ENCODE results near the gene C9orf50.
A peak's percentile ranks its signal among the peaks of the same experiment; 100 is the strongest.
"Not testable (repeated sequence)": the region's sequence is repeated elsewhere in the genome, so short reads cannot be mapped to it uniquely, and the experiment has no call there.

The C9orf50 gene

GRCh38 chr9:129620669-129621295, at the start of gene C9orf50:
Gene C9orf50 (minus strand): TSS chr9:129621101. CDS start chr9:129620574, 527 bp downstream.
- DNase-seq: no peak

- DNase-seq: no peak
These were observed 49.0 kb upstream of the C9orf50 start for GRCh38 chr9:129669946-129670345.

GRCh38 chr9:129669141-129669718, 48.3 kb upstream of the C9orf50 start:
- no peak for DNase-seq

- no peak for DNase-seq
These were observed 46.9 kb upstream of the C9orf50 start for GRCh38 chr9:129667850-129668249.

- DNase-seq: no peak
These were observed 46.5 kb upstream of the C9orf50 start for GRCh38 chr9:129667378-129667777.

GRCh38 chr9:129666575-129666974, 45.7 kb upstream of the C9orf50 start:
- no peak for DNase-seq

- no peak for DNase-seq
These were observed 45.1 kb upstream of the C9orf50 start for GRCh38 chr9:129665814-129666520.

GRCh38 chr9:129665389-129665775, 44.5 kb upstream of the C9orf50 start, which contains the start of gene PRRX2:
Gene PRRX2 (plus strand): TSS chr9:129665647. CDS start chr9:129665868, 221 bp downstream.
- peak; percentile 8 for DNase-seq

- DNase-seq: no peak
These were observed 44.0 kb upstream of the C9orf50 start for GRCh38 chr9:129664746-129665388.

- not testable (repeated sequence) for DNase-seq
These were observed 41.3 kb upstream of the C9orf50 start for GRCh38 chr9:129662239-129662638.

GRCh38 chr9:129661029-129661428, 40.1 kb upstream of the C9orf50 start:
- no peak for DNase-seq

GRCh38 chr9:129656795-129657390, 36.0 kb upstream of the C9orf50 start:
- no peak for DNase-seq

- no peak for DNase-seq
These were observed 34.8 kb upstream of the C9orf50 start for GRCh38 chr9:129655696-129656095.

GRCh38 chr9:129655154-129655553, 34.3 kb upstream of the C9orf50 start:
- DNase-seq: no peak

GRCh38 chr9:129654554-129655040, 33.7 kb upstream of the C9orf50 start:
- DNase-seq: no peak

GRCh38 chr9:129653823-129654553, 33.1 kb upstream of the C9orf50 start:
- no peak for DNase-seq

- no peak for DNase-seq
These were observed 29.9 kb upstream of the C9orf50 start for GRCh38 chr9:129650680-129651235.

GRCh38 chr9:129649726-129650679, 29.1 kb upstream of the C9orf50 start:
- DNase-seq: no peak

- DNase-seq: no peak
These were observed 27.8 kb upstream of the C9orf50 start for GRCh38 chr9:129648764-129649115.

GRCh38 chr9:129648092-129648763, 27.3 kb upstream of the C9orf50 start:
- DNase-seq: no peak
